ENCODE data around the gene KRTAP10-8.

DNA sequence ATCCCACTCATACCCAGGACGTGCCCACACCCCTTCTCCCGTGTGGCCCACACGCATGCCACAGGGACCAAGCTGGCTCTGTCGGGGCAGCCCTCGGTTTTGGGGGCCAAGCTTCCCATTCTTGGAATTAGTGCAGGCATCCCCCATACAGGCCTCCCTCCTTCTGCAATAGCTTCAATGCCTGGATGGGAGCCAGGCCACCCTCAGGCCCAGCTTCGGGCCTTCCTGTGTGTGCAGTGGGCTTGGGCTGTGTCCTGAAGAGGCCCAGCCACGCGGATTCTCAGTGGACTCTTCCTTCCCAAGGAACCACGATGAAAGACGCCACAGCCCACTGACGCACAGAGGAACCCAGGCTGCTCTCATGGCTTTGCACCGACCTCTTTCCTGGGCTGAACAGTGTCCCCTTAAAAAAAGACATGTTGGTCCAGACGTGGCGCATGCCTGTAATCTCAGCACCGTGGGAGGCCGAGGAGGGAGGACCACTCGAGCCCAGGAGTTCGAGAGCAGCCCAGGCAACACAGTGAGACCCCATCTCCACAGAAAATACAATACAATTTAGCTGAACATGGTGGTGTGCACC, 37.7 kb downstream of the KRTAP10-8 start:
- no peak for TF ChIP-seq POLR2A (IDR thresholded peaks at IDR 0.05)
- TF ChIP-seq, protein P1, sequence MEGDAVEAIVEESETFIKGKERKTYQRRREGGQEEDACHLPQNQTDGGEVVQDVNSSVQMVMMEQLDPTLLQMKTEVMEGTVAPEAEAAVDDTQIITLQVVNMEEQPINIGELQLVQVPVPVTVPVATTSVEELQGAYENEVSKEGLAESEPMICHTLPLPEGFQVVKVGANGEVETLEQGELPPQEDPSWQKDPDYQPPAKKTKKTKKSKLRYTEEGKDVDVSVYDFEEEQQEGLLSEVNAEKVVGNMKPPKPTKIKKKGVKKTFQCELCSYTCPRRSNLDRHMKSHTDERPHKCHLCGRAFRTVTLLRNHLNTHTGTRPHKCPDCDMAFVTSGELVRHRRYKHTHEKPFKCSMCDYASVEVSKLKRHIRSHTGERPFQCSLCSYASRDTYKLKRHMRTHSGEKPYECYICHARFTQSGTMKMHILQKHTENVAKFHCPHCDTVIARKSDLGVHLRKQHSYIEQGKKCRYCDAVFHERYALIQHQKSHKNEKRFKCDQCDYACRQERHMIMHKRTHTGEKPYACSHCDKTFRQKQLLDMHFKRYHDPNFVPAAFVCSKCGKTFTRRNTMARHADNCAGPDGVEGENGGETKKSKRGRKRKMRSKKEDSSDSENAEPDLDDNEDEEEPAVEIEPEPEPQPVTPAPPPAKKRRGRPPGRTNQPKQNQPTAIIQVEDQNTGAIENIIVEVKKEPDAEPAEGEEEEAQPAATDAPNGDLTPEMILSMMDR (IDR thresholded peaks at IDR 0.05): no peak
